PC-9 (cell line): ENCODE measurements around the gene TTLL3. TPM values are rescaled to one million over a fixed set of nuclear protein-coding genes. Genes with fewer than 3 reads are reported as not detected.

Experiments
- BruUV-seq: library from RNA; stranded (reverse); fragments of 400-500 nt; replicated peaks from 2 replicates; lab custom pipeline; 2021; lab: Mats Ljungman, UMichigan
- CTCF ChIA-PET: fragments of 300-600 bp; sonication (Branson Sonifier 250); formaldehyde crosslinking; loops from one replicate; lab custom pipeline; 2022; ENCODE audit warnings: antibody characterized with exemption; lab: Charles Lee
- POLR2A ChIA-PET: fragments of 300-600 bp; sonication (Branson Sonifier 250); formaldehyde crosslinking; loops from one replicate; lab custom pipeline; 2022; ENCODE audit warnings: antibody characterized with exemption; ENCODE audit not compliant: unreplicated experiment; lab: Charles Lee
- DNase-seq, 2 experiments: peaks; one replicate each; pipeline versions ENCODE4 v3.0.0 to v3.0.0-alpha.2; 2015 to 2022; ENCODE audit warnings: mixed read lengths in 1 of 2
- H2AFZ ChIP-seq: fragments of 200-600 bp; sonication (generic); 2 replicates; pipeline ENCODE4 v1.8.1; 2017; ENCODE audit warnings: antibody characterized with exemption
- H3F3A ChIP-seq: fragments of 200-600 bp; sonication (generic); 2 replicates; pipeline ENCODE4 v1.8.1; 2017; ENCODE audit warnings: antibody characterized with exemption, mild to moderate bottlenecking, low read depth; ENCODE audit not compliant: insufficient read depth
- H3K27ac ChIP-seq: fragments of 200-600 bp; sonication (generic); 2 replicates; pipeline ENCODE4 v1.6.1; 2016; ENCODE audit warnings: mixed run types
- H3K27me3 ChIP-seq: fragments of 200-600 bp; sonication (generic); 2 replicates; pipeline ENCODE4 v1.6.1; 2016; ENCODE audit warnings: low read depth, mixed run types; ENCODE audit not compliant: insufficient read depth
- H3K36me3 ChIP-seq: fragments of 200-600 bp; sonication (generic); 2 replicates; pipeline ENCODE4 v1.6.1; 2016; ENCODE audit warnings: low read depth, mixed run types
- H3K4me1 ChIP-seq: fragments of 200-600 bp; sonication (generic); replicated peaks from 2 replicates; pipeline ENCODE4 v1.6.1; 2016; ENCODE audit warnings: mixed run types; ENCODE audit not compliant: insufficient read depth
- H3K4me2 ChIP-seq: fragments of 200-600 bp; sonication (generic); 2 replicates; pipeline ENCODE4 v1.6.1; 2017; ENCODE audit warnings: mixed run types
- H3K4me3 ChIP-seq: fragments of 200-600 bp; sonication (generic); 2 replicates; pipeline ENCODE4 v1.6.1; 2016; ENCODE audit warnings: mixed run types
- H3K79me2 ChIP-seq: fragments of 200-600 bp; sonication (generic); 2 replicates; pipeline ENCODE4 v1.6.1; 2017; ENCODE audit warnings: low read depth, mixed run types
- H3K9me2 ChIP-seq: fragments of 200-600 bp; sonication (generic); 2 replicates; pipeline ENCODE4 v1.8.1; 2017; ENCODE audit warnings: mild to moderate bottlenecking; ENCODE audit not compliant: insufficient read depth
- H3K9me3 ChIP-seq: fragments of 200-600 bp; sonication (generic); 2 replicates; pipeline ENCODE4 v1.8.1; 2016; ENCODE audit warnings: low read depth; ENCODE audit not compliant: insufficient read depth
- H4K20me1 ChIP-seq: fragments of 200-600 bp; sonication (generic); 2 replicates; pipeline ENCODE4 v1.8.1; 2017; ENCODE audit not compliant: insufficient read depth
- CTCF ChIP-seq: fragments of 200-600 bp; sonication (generic); conservative IDR thresholded peaks from 2 replicates; pipeline ENCODE4 v1.6.1; 2017; ENCODE audit warnings: mixed run types, antibody characterized with exemption, mild to moderate bottlenecking, moderate library complexity
- EZH2 ChIP-seq: fragments of 200-600 bp; sonication (generic); IDR thresholded peaks from 2 replicates; pipeline ENCODE4 v1.8.0; 2017; ENCODE audit warnings: antibody characterized with exemption, low read depth
- intact Hi-C: fragments of 100-400 bp; cut with micrococcal nuclease; formaldehyde crosslinking; loops from one replicate; pipeline ENCODE4 v1.10.0; 2022; ENCODE audit not compliant: unreplicated experiment
- total RNA-seq: library from RNA; stranded (reverse); gene quantifications from 2 replicates; pipeline ENCODE4 v1.2.3, GENCODE V29; 2021

The TTLL3 gene
- total RNA-seq, 1 experiment from 2014 or later, result 21.7 TPM

- H4K20me1 ChIP-seq, result no peaks in the 10 kb centered on the region; the same call in 1 of the 2 replicates
- H2AFZ ChIP-seq, result no peak overlapping the region
- H3K79me2 ChIP-seq, result peaks cover 15% of the 10 kb centered on the region
- TF ChIP-seq CTCF (no peak), EZH2 (no peak)
- H3K27me3 ChIP-seq, result no peaks in the 10 kb centered on the region
- POLR2A ChIA-PET, result interaction anchor here (0.6 kb wide), 2 partner anchors 105 to 463 kb away, joined by 3 read pairs; no protein-coding TSS in a partner anchor
- intact Hi-C loops, result loop anchor here (5.0 kb wide), 1 partner anchor 56 kb away; no protein-coding TSS in a partner anchor
- H3F3A ChIP-seq, result peaks cover 15% of the 10 kb centered on the region
- BruUV-seq, result no TSS peak
- H3K4me2 ChIP-seq, result no peak overlapping the region
- peaks cover 11% of the 10 kb centered on the region for H3K36me3 ChIP-seq
- peaks cover 20% of the 10 kb centered on the region for H3K4me1 ChIP-seq
- no peaks in the 10 kb centered on the region; the same call in 1 of the 2 replicates for H3K9me2 ChIP-seq
- H3K27ac ChIP-seq, result no peak overlapping the region
- no peak for DNase-seq
- H3K9me3 ChIP-seq, result no peaks in the 10 kb centered on the region
- CTCF ChIA-PET, result no interaction called here
- H3K4me3 ChIP-seq, result no peak overlapping the region
Measured at GRCh38 chr3:9841015-9841414, 31.0 kb downstream of the TTLL3 start.

GRCh38 chr3:9843715-9844438 is 33.8 kb downstream of the TTLL3 start, which contains the start of gene RPUSD3:
Gene RPUSD3 (minus strand): TSS chr3:9844008. CDS start chr3:9843990, 18 bp downstream.
- Histone ChIP-seq H3K4me2 (peak within 1 kb of the TSS; percentile 81), H3K4me3 (peak within 1 kb of the TSS; percentile 66), H3K27me3 (no peaks in the 10 kb centered on the region), H3K27ac (peak within 1 kb of the TSS; percentile 16; the same call in 1 of the 2 replicates), H3F3A (peaks cover 15% of the 10 kb centered on the region), H3K9me2 (no peaks in the 10 kb centered on the region), H2AFZ (peak within 1 kb of the TSS; percentile 91), H3K79me2 (peaks cover 15% of the 10 kb centered on the region), H3K4me1 (peaks cover 20% of the 10 kb centered on the region), H3K36me3 (peaks cover 11% of the 10 kb centered on the region), H3K9me3 (no peaks in the 10 kb centered on the region), H4K20me1 (no peaks in the 10 kb centered on the region; the same call in 1 of the 2 replicates)
- no peak for TF ChIP-seq EZH2
- TF ChIP-seq CTCF, result no peak
- BruUV-seq, result no TSS peak
- intact Hi-C loops, result loop anchor here (2.0 to 5.0 kb wide), 2 partner anchors 41 to 53 kb away; no protein-coding TSS in a partner anchor
- POLR2A ChIA-PET, result interaction anchor here (0.6 to 0.7 kb wide), 3 partner anchors 27 to 68 kb away, joined by 3 to 10 read pairs (median 8); partner anchors contain the start of genes ARPC4 and TADA3
- peak; percentile 79 to 97 for DNase-seq
- CTCF ChIA-PET, result interaction anchor here (0.6 to 1.1 kb wide), 3 partner anchors 46 to 128 kb away, joined by 4 to 11 read pairs (median 4); no protein-coding TSS in a partner anchor

GRCh38 chr3:9846231-9846630 is 36.2 kb downstream of the TTLL3 start:
- no peak overlapping the region for H3K4me3 ChIP-seq
- peaks cover 15% of the 10 kb centered on the region for H3F3A ChIP-seq
- H3K36me3 ChIP-seq, result peaks cover 6% of the 10 kb centered on the region
- H3K9me2 ChIP-seq, result no peaks in the 10 kb centered on the region
- no peak overlapping the region for H3K4me2 ChIP-seq
- H3K27me3 ChIP-seq, result no peaks in the 10 kb centered on the region
- H3K27ac ChIP-seq, result no peak overlapping the region
- H2AFZ ChIP-seq, result no peak overlapping the region
- H4K20me1 ChIP-seq, result no peaks in the 10 kb centered on the region; the same call in 1 of the 2 replicates
- no peak for TF ChIP-seq EZH2
- TF ChIP-seq CTCF, result no peak
- ChIA-PET POLR2A (no interaction called here), CTCF (interaction anchor here (0.7 kb wide), 1 partner anchor 360 kb away, joined by 6 read pairs; no protein-coding TSS in a partner anchor)
- H3K9me3 ChIP-seq, result no peaks in the 10 kb centered on the region
- peaks cover 15% of the 10 kb centered on the region for H3K79me2 ChIP-seq
- intact Hi-C loops, result no loop called here
- H3K4me1 ChIP-seq, result peaks cover 27% of the 10 kb centered on the region
- DNase-seq, result no peak
- no TSS peak for BruUV-seq
